Spleen (tissue), 11 donors: ENCODE measurements around the gene NECAB3. TPM values are rescaled to one million over a fixed set of nuclear protein-coding genes. Genes with fewer than 3 reads are reported as not detected.

ENCODE experiments used
- DNase-seq: peaks from one replicate; pipeline ENCODE4 v3.0.0-alpha.2; 2020
- H3K27ac ChIP-seq, 8 donors: fragments of 200-600 bp; sonication (generic) in 7 of 8; 1 replicate in 4 of 8; 2 replicates in 4 of 8; pipeline versions ENCODE4 v1.5.0 to v1.8.0; 2016 to 2021; ENCODE audit warnings: inconsistent platforms in 4 of 8, mild to moderate bottlenecking in 4 of 8, moderate library complexity in 1 of 8
- H3K27me3 ChIP-seq, 7 donors: fragments of 200-600 bp; sonication (generic) in 6 of 7; replicated peaks in 1 of 7; 1 replicate in 4 of 7; 2 replicates in 3 of 7; pipeline versions ENCODE4 v1.5.0 to v1.8.0; 2016 to 2021; ENCODE audit warnings: inconsistent platforms in 3 of 7, mild to moderate bottlenecking in 1 of 7
- H3K36me3 ChIP-seq, 6 donors: fragments of 200-600 bp; sonication (generic) in 5 of 6; 1 replicate in 4 of 6; 2 replicates in 2 of 6; pipeline versions ENCODE4 v1.5.0 to v1.8.0; 2016 to 2021; ENCODE audit warnings: inconsistent platforms in 2 of 6
- H3K4me1 ChIP-seq, 6 donors: fragments of 200-600 bp; sonication (generic) in 5 of 6; 1 replicate in 3 of 6; 2 replicates in 3 of 6; pipeline versions ENCODE4 v1.5.0 to v1.8.0; 2016 to 2021; ENCODE audit warnings: inconsistent platforms in 3 of 6
- H3K4me3 ChIP-seq, 8 donors: fragments of 200-600 bp; sonication (generic) in 7 of 8; 1 replicate in 4 of 8; 2 replicates in 4 of 8; pipeline versions ENCODE4 v1.5.0 to v1.8.0; 2016 to 2021; ENCODE audit warnings: inconsistent platforms in 4 of 8, mild to moderate bottlenecking in 4 of 8, moderate library complexity in 2 of 8
- H3K9me3 ChIP-seq, 8 donors: fragments of 200-600 bp; sonication (generic) in 7 of 8; 1 replicate in 4 of 8; 2 replicates in 4 of 8; pipeline versions ENCODE4 v1.5.0 to v1.8.0; 2016 to 2021; ENCODE audit warnings: inconsistent platforms in 4 of 8
- POLR2A ChIP-seq, 3 donors: fragments of 450-650 bp; IDR thresholded peaks; one replicate each; pipeline ENCODE4 v1.5.1; 2017; ENCODE audit warnings: antibody characterized with exemption in 3 of 3, mild to moderate bottlenecking in 1 of 3
- POLR2AphosphoS5 ChIP-seq, 3 donors: sonication (generic); formaldehyde crosslinking; IDR thresholded peaks; one replicate each; pipeline ENCODE4 v1.5.1; 2017; ENCODE audit warnings: antibody characterized with exemption in 3 of 3
- WGBS, 5 donors: extraction: QIAGEN DNeasy Blood & Tissue Kit in 3 of 5; methylation state at CpG; one replicate each; pipeline versions ENCODE4 v1.1.5 to v1.1.7; 2013 to 2018; 5-methylcytosine and 5-hydroxymethylcytosine counted together
- intact Hi-C: fragments of 100-400 bp; cut with DNase I; formaldehyde crosslinking; loops from one replicate; pipeline ENCODE4 v1.15.0; 2023; ENCODE audit warnings: low total_unique reads
- polyA plus RNA-seq, 3 donors: library from polyadenylated mRNA; stranded (reverse); fragments of 200-250 nt; gene quantifications; one replicate each; pipeline ENCODE4 v1.2.1, GENCODE V29; 2013
- total RNA-seq, 7 donors: library from RNA; depleted of rRNA in 3 of 7; stranded (reverse); fragments of >200 nt in 3 of 7; fragmentation: NEBNext Ultra II Directional in 4 of 7; extraction: Animal tissue kit (Norgen Biotek cat#: 25700) in 4 of 7; gene quantifications; one replicate each; pipeline versions ENCODE4 v1.1.0 to v1.2.1, GENCODE V29; 2016 to 2021
- TF ChIP-seq, protein P1 (sequence below), 11 experiments: fragments of 200-600 bp in 7 of 11; fragments of 450-650 bp in 4 of 11; sonication (generic) in 4 of 11; IDR thresholded peaks in 8 of 11; conservative IDR thresholded peaks in 3 of 11; 1 replicate in 7 of 11; 2 replicates in 4 of 11; pipeline versions ENCODE4 v1.4.0 to v1.8.0; 2016 to 2021; ENCODE audit warnings: antibody characterized with exemption in 11 of 11, inconsistent platforms in 4 of 11, mild to moderate bottlenecking in 1 of 11
- donor health status: healthy with polysubstance abuse.
- donor health status: DM: no; HTN: no; CAD: no; lungs with moderate emphysema.
- donor health status: DM: no; HTN: no; CAD: no.
- donor health status: Bipolar disorder and iron deficiency.
- donor health status: healthy.
- donor health status: DM: no; HTN: no; CAD: no.
- donor health status: DM: yes; HTN: yes; CAD: no.

Gene NECAB3
- total and polyA plus RNA-seq, 10 donors, result 8.6 to 39.0 (median 18.4) TPM

- peaks cover 3 to 92% (median 38%) of the 10 kb centered on the region in 6 donors for H3K36me3 ChIP-seq
- no peak overlapping the region for H3K4me3 ChIP-seq
- no peak overlapping the region for H3K27ac ChIP-seq
- no peaks in the 10 kb centered on the region for H3K27me3 ChIP-seq
- 87 to 95% (median 92%) methylated on average over 4 of the region's 4 CpGs for WGBS, 5 donors
- no peak for DNase-seq
- intact Hi-C loops, result no loop called here
- H3K4me1 ChIP-seq, result peaks cover 0 to 10% (median 0%) of the 10 kb centered on the region in 6 donors
- H3K9me3 ChIP-seq, result no peaks in the 10 kb centered on the region
- TF ChIP-seq POLR2AphosphoS5 (IDR thresholded peaks at IDR 0.05) (no peak), POLR2A (IDR thresholded peaks at IDR 0.05) (no peak)
- TF ChIP-seq, protein P1, sequence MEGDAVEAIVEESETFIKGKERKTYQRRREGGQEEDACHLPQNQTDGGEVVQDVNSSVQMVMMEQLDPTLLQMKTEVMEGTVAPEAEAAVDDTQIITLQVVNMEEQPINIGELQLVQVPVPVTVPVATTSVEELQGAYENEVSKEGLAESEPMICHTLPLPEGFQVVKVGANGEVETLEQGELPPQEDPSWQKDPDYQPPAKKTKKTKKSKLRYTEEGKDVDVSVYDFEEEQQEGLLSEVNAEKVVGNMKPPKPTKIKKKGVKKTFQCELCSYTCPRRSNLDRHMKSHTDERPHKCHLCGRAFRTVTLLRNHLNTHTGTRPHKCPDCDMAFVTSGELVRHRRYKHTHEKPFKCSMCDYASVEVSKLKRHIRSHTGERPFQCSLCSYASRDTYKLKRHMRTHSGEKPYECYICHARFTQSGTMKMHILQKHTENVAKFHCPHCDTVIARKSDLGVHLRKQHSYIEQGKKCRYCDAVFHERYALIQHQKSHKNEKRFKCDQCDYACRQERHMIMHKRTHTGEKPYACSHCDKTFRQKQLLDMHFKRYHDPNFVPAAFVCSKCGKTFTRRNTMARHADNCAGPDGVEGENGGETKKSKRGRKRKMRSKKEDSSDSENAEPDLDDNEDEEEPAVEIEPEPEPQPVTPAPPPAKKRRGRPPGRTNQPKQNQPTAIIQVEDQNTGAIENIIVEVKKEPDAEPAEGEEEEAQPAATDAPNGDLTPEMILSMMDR (IDR thresholded peaks at IDR 0.05 in 8 of 11, conservative IDR thresholded peaks at IDR 0.05 in 3 of 11), result no peak
Observed at GRCh38 chr20:33621717-33622400, 52.4 kb downstream of the NECAB3 start.

GRCh38 chr20:33612001-33612400 lies 62.2 kb downstream of the NECAB3 start:
- H3K9me3 ChIP-seq, result no peaks in the 10 kb centered on the region
- H3K4me1 ChIP-seq, result peaks cover 0 to 21% (median 8%) of the 10 kb centered on the region in 6 donors
- H3K36me3 ChIP-seq, result peaks cover 0 to 95% (median 40%) of the 10 kb centered on the region in 6 donors
- no peaks in the 10 kb centered on the region for H3K27me3 ChIP-seq
- no peak overlapping the region for H3K4me3 ChIP-seq
- intact Hi-C loops, result no loop called here
- H3K27ac ChIP-seq, result no peak overlapping the region
- no peak for DNase-seq
- TF ChIP-seq, protein P1 (IDR thresholded peaks at IDR 0.05 in 8 of 11, conservative IDR thresholded peaks at IDR 0.05 in 3 of 11), result no peak
- TF ChIP-seq POLR2AphosphoS5 (IDR thresholded peaks at IDR 0.05) (no peak), POLR2A (IDR thresholded peaks at IDR 0.05) (no peak)
- WGBS, 5 donors, result 68 to 82% (median 73%) methylated on average over 4 of the region's 4 CpGs

DNA sequence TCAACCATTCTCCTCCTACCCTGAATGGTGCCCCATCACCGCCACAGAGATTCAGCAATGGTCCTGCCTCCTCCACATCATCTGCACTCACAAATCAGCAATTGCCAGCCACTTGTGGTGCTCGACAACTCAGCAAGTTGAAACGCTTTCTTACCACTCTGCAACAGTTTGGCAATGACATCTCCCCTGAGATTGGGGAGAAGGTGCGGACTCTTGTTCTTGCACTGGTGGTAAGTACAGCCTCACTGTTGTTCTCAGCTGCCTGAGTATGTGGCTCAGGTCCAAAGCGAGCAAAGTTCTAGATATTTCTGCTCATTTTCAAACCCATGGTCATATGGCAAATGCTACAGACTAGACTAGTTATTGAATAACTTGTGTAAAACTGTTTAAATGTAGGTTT lies 63.1 kb downstream of the NECAB3 start:
- Histone ChIP-seq H3K9me3 (no peaks in the 10 kb centered on the region), H3K36me3 (peaks cover 0 to 90% (median 41%) of the 10 kb centered on the region in 6 donors), H3K27me3 (no peaks in the 10 kb centered on the region), H3K27ac (no peak overlapping the region), H3K4me3 (no peak overlapping the region), H3K4me1 (peaks cover 0 to 29% (median 15%) of the 10 kb centered on the region in 6 donors)
- no peak for DNase-seq
- intact Hi-C loops, result no loop called here
- TF ChIP-seq, protein P1 (IDR thresholded peaks at IDR 0.05 in 8 of 11, conservative IDR thresholded peaks at IDR 0.05 in 3 of 11), result no peak
- TF ChIP-seq POLR2A (IDR thresholded peaks at IDR 0.05) (no peak), POLR2AphosphoS5 (IDR thresholded peaks at IDR 0.05) (no peak)
- WGBS, 5 donors, result 87 to 98% (median 94%) methylated on average over 5 of the region's 5 CpGs

DNA sequence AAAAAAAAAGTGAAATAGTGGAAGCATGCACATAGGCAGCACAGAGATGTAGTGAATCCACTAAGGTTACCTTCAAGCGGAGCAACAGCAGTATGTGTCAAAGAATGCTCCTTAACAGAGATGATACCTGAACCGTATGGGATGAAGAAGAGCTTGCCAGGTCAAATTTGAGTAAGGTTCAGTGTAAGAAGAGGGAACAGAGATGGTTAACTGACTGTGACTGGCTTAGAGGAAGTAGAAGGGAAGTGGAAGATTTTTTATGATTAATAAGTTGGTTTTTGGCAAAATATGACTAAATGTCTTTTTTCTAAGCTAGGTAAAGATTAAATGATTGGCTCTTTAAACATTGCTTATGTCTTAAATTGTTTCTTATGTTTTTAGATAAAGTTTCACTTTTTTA lies 64.7 kb downstream of the NECAB3 start:
- H3K36me3 ChIP-seq, result peaks cover 0 to 74% (median 38%) of the 10 kb centered on the region in 6 donors
- H3K4me3 ChIP-seq, result no peak overlapping the region
- WGBS, 5 donors, result 72 to 89% (median 82%) methylated on average over 2 of the region's 2 CpGs
- no peaks in the 10 kb centered on the region for H3K27me3 ChIP-seq
- intact Hi-C loops, result no loop called here
- no peaks in the 10 kb centered on the region for H3K9me3 ChIP-seq
- no peak for DNase-seq
- H3K27ac ChIP-seq, result no peak overlapping the region
- H3K4me1 ChIP-seq, result peaks cover 0 to 45% (median 25%) of the 10 kb centered on the region in 6 donors
- TF ChIP-seq, protein P1 (IDR thresholded peaks at IDR 0.05 in 8 of 11, conservative IDR thresholded peaks at IDR 0.05 in 3 of 11), result no peak
- TF ChIP-seq POLR2AphosphoS5 (IDR thresholded peaks at IDR 0.05) (no peak), POLR2A (IDR thresholded peaks at IDR 0.05) (no peak)
